T-cell (primary cell): ENCODE results near the gene BAIAP2L1. TPM values are rescaled to one million over a fixed set of nuclear protein-coding genes. Genes with fewer than 3 reads are reported as not detected.

Experiments
- ATAC-seq, 4 experiments: fragments of 200-7000 bp in 3 of 4; fragments of 150-1000 bp in 1 of 4; cut with Tn5 transposase; replicated peaks in 1 of 4; 1 replicate in 3 of 4; 2 replicates in 1 of 4; pipeline ENCODE4 v1.10.0; 2021; ENCODE audit warnings: moderate library complexity in 3 of 4, mild to moderate bottlenecking in 2 of 4, moderate number of reproducible peaks in 1 of 4
- CTCF ChIA-PET, 2 donors: fragments of 300-600 bp; sonication (Branson Sonifier 250); formaldehyde crosslinking; loops; one replicate each; lab custom pipeline; 2022; ENCODE audit warnings: antibody characterized with exemption in 2 of 2; lab: Charles Lee
- POLR2A ChIA-PET, 2 donors: fragments of 300-600 bp; sonication (Branson Sonifier 250); formaldehyde crosslinking; loops; one replicate each; lab custom pipeline; 2022; ENCODE audit warnings: antibody characterized with exemption in 2 of 2; lab: Charles Lee
- DNase-seq, 35 experiments: peaks; one replicate each; pipeline versions ENCODE4 v3.0.0 to v3.0.0-alpha.2; 2013 to 2023
- H3K27ac ChIP-seq: one replicate; pipeline ENCODE4 v1.5.1; 2013; ENCODE audit warnings: low read length
- H3K27me3 ChIP-seq, 2 experiments: replicated peaks in 1 of 2; 1 replicate in 1 of 2; 2 replicates in 1 of 2; pipeline versions ENCODE4 v1.6.1 to v1.7.0; 2013; ENCODE audit warnings: low read length in 1 of 2, mixed read lengths in 1 of 2; ENCODE audit not compliant: control insufficient read depth in 2 of 2, insufficient read depth in 2 of 2; ENCODE audit errors: extremely low read depth in 1 of 2
- H3K36me3 ChIP-seq, 2 donors: 1 replicate in 1 of 2; 2 replicates in 1 of 2; pipeline versions ENCODE4 v1.6.1 to v1.7.0; 2013; ENCODE audit warnings: low read length in 1 of 2; ENCODE audit not compliant: control insufficient read depth in 2 of 2, insufficient read depth in 1 of 2; ENCODE audit errors: extremely low read depth in 1 of 2
- H3K4me1 ChIP-seq, 2 experiments: 1 replicate in 1 of 2; 2 replicates in 1 of 2; pipeline versions ENCODE4 v1.6.1 to v1.7.0; 2013; ENCODE audit warnings: low read length in 2 of 2, mixed read lengths in 1 of 2; ENCODE audit not compliant: insufficient read depth in 2 of 2, control insufficient read depth in 1 of 2; ENCODE audit errors: extremely low read depth in 1 of 2
- H3K4me3 ChIP-seq, 2 donors: 1 replicate in 1 of 2; 2 replicates in 1 of 2; pipeline versions ENCODE4 v1.5.1 to v1.7.0; 2013; ENCODE audit warnings: mild to moderate bottlenecking in 2 of 2, low read length in 1 of 2, moderate library complexity in 1 of 2; ENCODE audit not compliant: control insufficient read depth in 1 of 2; ENCODE audit errors: extremely low read depth in 1 of 2
- H3K9me3 ChIP-seq: 2 replicates; pipeline ENCODE4 v1.7.0; 2013
- H3K27ac Mint-ChIP-seq, 2 donors: one replicate each; pipeline ENCODE4 v1.8.0; 2020 to 2021; ENCODE audit warnings: mild to moderate bottlenecking in 2 of 2, mixed read lengths in 2 of 2
- H3K27me3 Mint-ChIP-seq, 2 donors: one replicate each; pipeline ENCODE4 v1.8.0; 2021 to 2022; ENCODE audit warnings: mixed read lengths in 2 of 2
- H3K36me3 Mint-ChIP-seq: one replicate; pipeline ENCODE4 v1.8.0; 2021; ENCODE audit warnings: mixed read lengths
- H3K4me1 Mint-ChIP-seq, 3 donors: one replicate each; pipeline ENCODE4 v1.8.0; 2020 to 2022; ENCODE audit warnings: mixed read lengths in 3 of 3, mild to moderate bottlenecking in 1 of 3
- H3K4me3 Mint-ChIP-seq, 3 donors: one replicate each; pipeline ENCODE4 v1.8.0; 2020 to 2022; ENCODE audit warnings: mild to moderate bottlenecking in 3 of 3, mixed read lengths in 3 of 3, moderate library complexity in 3 of 3
- H3K9me3 Mint-ChIP-seq, 3 donors: one replicate each; pipeline ENCODE4 v1.8.0; 2020 to 2022; ENCODE audit warnings: mixed read lengths in 3 of 3
- WGBS: methylation state at CpG from one replicate; pipeline ENCODE4 v1.1.5; 2013; ENCODE audit warnings: missing lambda C conversion rate; ENCODE audit not compliant: insufficient coverage; 5-methylcytosine and 5-hydroxymethylcytosine counted together
- total RNA-seq, 35 experiments: library from RNA in 6 of 35; stranded (reverse) in 6 of 35; fragments of 120-200 nt in 1 of 35; gene quantifications; one replicate each; pipeline versions ENCODE4 v1.2.1 to v1.2.4 and lab custom pipeline; 2013 to 2026

The BAIAP2L1 gene
- total RNA-seq, 5 donors from 2014 or later (not counting 1 experiment from before 2014, with no cell fraction given): 0.92 to 2.6 (median 1.5) TPM

DNA sequence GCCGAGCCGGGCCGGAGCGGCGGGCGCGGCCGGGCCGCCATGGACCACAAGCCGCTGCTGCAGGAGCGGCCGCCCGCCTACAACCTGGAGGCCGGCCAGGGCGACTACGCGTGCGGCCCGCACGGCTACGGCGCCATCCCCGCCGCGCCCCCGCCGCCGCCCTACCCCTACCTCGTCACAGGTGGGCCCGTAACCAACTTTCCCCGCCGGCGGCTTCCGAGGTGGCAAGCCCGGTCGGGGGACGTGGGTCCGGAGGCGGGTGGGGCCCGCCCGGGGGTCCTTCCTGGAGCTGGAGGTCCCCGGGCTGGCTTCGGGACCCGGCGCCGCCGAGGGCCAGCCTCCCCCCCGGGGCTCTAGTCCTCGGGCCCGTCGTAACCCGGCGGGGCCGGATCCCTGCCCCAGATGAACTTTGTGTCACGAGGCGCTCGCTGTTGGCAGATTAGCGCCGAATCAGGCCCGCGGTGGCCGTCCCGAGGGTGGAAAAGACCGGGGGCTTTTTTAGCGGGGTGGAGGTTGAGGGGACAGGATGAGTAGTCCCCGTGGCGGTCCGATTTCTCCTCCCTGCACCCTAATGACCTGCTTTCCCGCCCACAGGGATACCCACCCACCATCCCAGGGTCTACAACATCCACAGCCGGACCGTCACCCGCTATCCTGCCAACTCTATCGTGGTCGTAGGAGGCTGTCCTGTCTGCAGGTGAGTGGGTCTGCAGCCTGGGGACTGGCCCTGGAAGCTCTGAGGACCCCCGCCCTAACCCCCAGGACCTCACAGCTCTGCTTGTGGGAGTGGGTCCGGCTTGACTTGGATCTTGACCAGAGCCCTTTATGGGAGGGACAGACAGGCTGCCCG is 118.9 kb downstream of the BAIAP2L1 start:
- CTCF ChIA-PET: no interaction called here
- Histone ChIP-seq H3K36me3 (peaks cover 0 to 4% of the 10 kb centered on the region in 2 donors), H3K27ac (no peak overlapping the region), H3K27me3 (no peaks in the 10 kb centered on the region), H3K9me3 (no peaks in the 10 kb centered on the region), H3K4me3 (peak overlapping the region; percentile 56 to 63), H3K4me1 (peaks cover 4 to 57% of the 10 kb centered on the region in 2 experiments)
- Mint-ChIP-seq H3K27me3 (no peaks in the 10 kb centered on the region), H3K27ac (peak overlapping the region; percentile 45 to 79), H3K36me3 (no peaks in the 10 kb centered on the region), H3K4me3 (peak overlapping the region; percentile 77 to 84 (median 79)), H3K4me1 (peaks cover 26 to 41% (median 39%) of the 10 kb centered on the region in 3 donors), H3K9me3 (no peaks in the 10 kb centered on the region)
- ATAC-seq: peak; percentile 32 to 40 (median 34)
- WGBS: 7% methylated on average over 64 of the region's 77 CpGs
- peak in 12 of 35 experiments; percentile 7 to 35 (median 19) for DNase-seq
- POLR2A ChIA-PET: no interaction called here

DNA sequence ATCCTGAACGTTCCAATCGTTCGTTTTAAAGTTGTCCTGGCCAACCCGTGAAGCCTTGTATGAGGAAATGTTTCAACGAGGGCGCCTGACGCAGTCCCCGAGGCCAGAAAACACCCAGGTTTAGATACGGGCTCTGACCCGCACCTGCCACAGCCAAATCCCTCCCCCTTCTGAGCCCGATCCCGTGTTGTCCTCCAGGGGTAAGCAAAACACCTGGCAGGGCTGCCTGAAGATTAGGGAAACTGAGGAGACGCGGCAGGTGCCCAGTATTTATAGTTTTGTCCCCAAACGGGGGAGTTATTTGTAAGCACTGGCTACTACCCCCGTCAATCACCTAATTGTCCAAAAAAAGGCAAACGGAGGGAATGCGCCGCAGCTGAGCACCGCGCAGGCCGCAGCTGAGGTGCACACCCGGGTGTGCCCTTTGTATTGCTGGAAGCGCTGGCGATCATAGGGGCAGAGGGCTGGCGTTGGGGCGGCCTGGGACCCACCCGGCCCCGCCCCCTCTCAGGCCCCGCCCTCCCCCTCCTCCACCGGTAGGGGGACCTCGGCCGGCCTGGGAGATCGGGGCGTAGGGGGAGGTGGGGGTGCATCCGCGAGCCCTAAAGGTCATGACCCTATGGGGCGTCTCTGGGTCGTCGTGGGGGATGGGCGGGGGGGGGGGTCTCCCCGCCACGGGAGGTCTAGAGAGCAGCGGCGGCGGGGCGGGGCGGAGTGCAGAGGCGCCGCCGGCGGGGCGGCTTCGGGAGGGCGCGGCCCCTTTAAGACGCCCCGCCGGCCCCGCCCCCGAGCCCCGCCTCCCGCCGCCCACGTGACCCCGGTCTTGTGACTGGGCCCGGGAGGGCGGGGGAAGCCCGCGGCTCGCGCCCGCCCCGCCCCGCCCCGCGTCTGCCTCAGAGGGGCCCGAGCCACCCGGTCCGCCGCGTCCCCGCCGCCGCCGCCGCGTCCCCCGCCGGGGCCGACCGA is 119.8 kb downstream of the BAIAP2L1 start, which contains the start of gene BRI3:
Gene BRI3, plus strand, starts transcription at position 896 of the 966 bp plus-strand sequence. CDS start 110 bp downstream, outside the sequence.
- Mint-ChIP-seq H3K36me3 (no peaks in the 10 kb centered on the region), H3K27ac (peak within 1 kb of the TSS; percentile 83 to 84), H3K9me3 (no peaks in the 10 kb centered on the region), H3K4me1 (peaks cover 26 to 36% (median 33%) of the 10 kb centered on the region in 3 donors), H3K27me3 (no peaks in the 10 kb centered on the region), H3K4me3 (peak within 1 kb of the TSS; percentile 83 to 85 (median 84))
- POLR2A ChIA-PET: interaction anchor here (0.6 to 1.2 kb wide), 3 partner anchors 12 to 31 kb away, joined by 3 to 8 read pairs (median 4); no protein-coding TSS in a partner anchor
- H3K27ac ChIP-seq: peak within 1 kb of the TSS; percentile 63
- CTCF ChIA-PET: interaction anchor here (0.6 to 1.0 kb wide), 5 partner anchors 13 to 31 kb away, joined by 3 to 4 read pairs (median 3); no protein-coding TSS in a partner anchor
- H3K4me3 ChIP-seq: peak within 1 kb of the TSS; percentile 57 to 88
- under 1% methylated on average over 58 of the region's 92 CpGs for WGBS
- peaks cover 4 to 50% of the 10 kb centered on the region in 2 experiments for H3K4me1 ChIP-seq
- H3K36me3 ChIP-seq: peaks cover 0 to 4% of the 10 kb centered on the region in 2 donors
- ATAC-seq (peak; percentile 83 to 90 (median 84)), DNase-seq (peak; percentile 78 to 96 (median 91))
- no peaks in the 10 kb centered on the region for H3K9me3 ChIP-seq
- no peaks in the 10 kb centered on the region for H3K27me3 ChIP-seq

- H3K27ac Mint-ChIP-seq: peak overlapping the region; percentile 83 to 84
- peaks cover 26 to 35% (median 33%) of the 10 kb centered on the region in 3 donors for H3K4me1 Mint-ChIP-seq
- H3K4me3 ChIP-seq: peak overlapping the region; percentile 57 to 88
- ChIA-PET POLR2A (interaction anchor here (0.6 to 1.2 kb wide), 3 partner anchors 13 to 30 kb away, joined by 3 to 8 read pairs (median 4); no protein-coding TSS in a partner anchor), CTCF (interaction anchor here (0.6 to 1.0 kb wide), 6 partner anchors 13 to 600 kb away, joined by 3 to 4 read pairs (median 3); no protein-coding TSS in a partner anchor)
- peaks cover 4 to 42% of the 10 kb centered on the region in 2 experiments for H3K4me1 ChIP-seq
- no peak for ATAC-seq
- H3K9me3 Mint-ChIP-seq: no peaks in the 10 kb centered on the region
- no peaks in the 10 kb centered on the region for H3K27me3 Mint-ChIP-seq
- H3K4me3 Mint-ChIP-seq: peak overlapping the region; percentile 83 to 85 (median 84)
- no peaks in the 10 kb centered on the region for H3K36me3 ChIP-seq
- H3K9me3 ChIP-seq: no peaks in the 10 kb centered on the region
- H3K27me3 ChIP-seq: no peaks in the 10 kb centered on the region
- 33% methylated on average over 1 of the region's 7 CpGs for WGBS
- peak overlapping the region; percentile 63 for H3K27ac ChIP-seq
- no peaks in the 10 kb centered on the region for H3K36me3 Mint-ChIP-seq
- no peak for DNase-seq
Observed at GRCh38 chr7:98280296-98280695, 120.6 kb downstream of the BAIAP2L1 start.

DNA sequence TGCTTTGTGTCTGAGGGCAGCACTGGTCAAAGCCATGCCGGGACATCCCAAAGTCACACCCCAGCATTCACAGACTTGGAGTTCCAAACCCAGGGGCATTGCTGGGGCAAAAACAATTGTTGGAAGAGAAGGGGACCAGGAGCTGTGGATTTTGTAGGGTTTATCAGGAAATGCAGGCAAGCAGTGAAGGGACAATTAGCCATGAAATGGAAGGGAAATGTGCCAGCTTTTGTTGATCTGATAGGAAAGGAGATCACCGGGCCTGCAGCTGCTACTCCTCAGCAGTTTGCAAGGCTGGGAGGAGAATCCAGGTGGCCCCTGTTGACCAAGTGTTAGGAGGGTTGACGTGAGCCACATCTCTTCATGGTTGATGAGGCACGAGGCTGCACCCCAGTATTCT is 122.0 kb downstream of the BAIAP2L1 start:
- Histone ChIP-seq H3K36me3 (no peaks in the 10 kb centered on the region), H3K4me1 (peaks cover 4 to 28% of the 10 kb centered on the region in 2 experiments), H3K9me3 (no peaks in the 10 kb centered on the region), H3K27ac (no peak overlapping the region), H3K4me3 (no peak overlapping the region), H3K27me3 (no peaks in the 10 kb centered on the region)
- Mint-ChIP-seq H3K4me1 (peaks cover 13 to 22% (median 20%) of the 10 kb centered on the region in 3 donors), H3K4me3 (no peak overlapping the region), H3K27ac (no peak overlapping the region), H3K9me3 (no peaks in the 10 kb centered on the region), H3K36me3 (no peaks in the 10 kb centered on the region), H3K27me3 (no peaks in the 10 kb centered on the region)
- no peak for DNase-seq
- ATAC-seq: no peak
- WGBS: 80% methylated on average over 1 of the region's 4 CpGs
- POLR2A ChIA-PET: no interaction called here
- CTCF ChIA-PET: no interaction called here

- Mint-ChIP-seq H3K4me3 (no peak overlapping the region), H3K4me1 (peaks cover 12 to 17% (median 15%) of the 10 kb centered on the region in 3 donors), H3K9me3 (no peaks in the 10 kb centered on the region), H3K36me3 (no peaks in the 10 kb centered on the region), H3K27ac (no peak overlapping the region), H3K27me3 (no peaks in the 10 kb centered on the region)
- Histone ChIP-seq H3K36me3 (no peaks in the 10 kb centered on the region), H3K27me3 (no peaks in the 10 kb centered on the region), H3K4me1 (peaks cover 4 to 23% of the 10 kb centered on the region in 2 experiments), H3K27ac (no peak overlapping the region), H3K4me3 (no peak overlapping the region), H3K9me3 (no peaks in the 10 kb centered on the region)
- ChIA-PET CTCF (no interaction called here), POLR2A (no interaction called here)
- DNase-seq: no peak
- WGBS: 89% methylated on average over 5 of the region's 5 CpGs
- no peak for ATAC-seq
Observed at GRCh38 chr7:98278408-98278807, 122.5 kb downstream of the BAIAP2L1 start.
